ENCODE measurements around the gene ESR2. TPM values are rescaled to one million over a fixed set of nuclear protein-coding genes. Genes with fewer than 3 reads are reported as not detected.

Gene ESR2
- total and polyA plus RNA-seq, 4 donors = 0.01 to 0.28 (median 0.09) TPM

DNA sequence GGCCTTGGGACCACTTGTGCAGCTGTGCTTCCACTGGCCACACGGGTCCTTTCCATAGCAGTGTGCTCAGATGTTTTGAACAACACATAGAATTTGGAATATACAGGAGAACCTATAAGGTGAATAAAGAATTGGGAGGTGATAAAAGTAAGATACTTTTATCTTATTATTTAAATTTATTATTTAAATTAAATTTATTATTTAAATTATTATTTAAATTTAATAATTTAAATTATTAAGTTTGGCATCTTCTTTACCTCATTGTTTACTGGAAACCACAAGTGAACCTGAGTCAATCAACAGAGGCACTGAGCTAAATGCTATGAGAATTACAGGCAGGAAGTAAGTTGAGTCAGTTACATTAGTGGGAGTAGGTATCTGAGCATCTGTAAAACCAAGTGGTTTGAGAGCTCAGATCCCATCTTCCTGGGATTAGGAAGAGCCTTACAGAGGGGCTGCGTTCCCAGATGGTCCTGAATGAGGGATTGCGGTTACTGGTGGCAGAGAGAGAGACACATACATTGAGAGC is 103.1 kb downstream of the ESR2 start:
- no peak for DNase-seq (ENCODE audit: low spot score)
- Histone ChIP-seq H3K36me3 (ENCODE audit: control insufficient read depth in 4 of 4, insufficient read depth in 3 of 4, low read depth in 1 of 4, low read length in 3 of 4) (peaks cover 19 to 52% (median 47%) of the 10 kb centered on the region in 4 donors), H3K27me3 (ENCODE audit: control insufficient read depth in 4 of 4, insufficient read depth in 4 of 4, low read length in 3 of 4) (no peaks in the 10 kb centered on the region), H3K9ac (ENCODE audit: low read depth in 1 of 2, low read length in 2 of 2) (no peak overlapping the region), H3K9me3 (ENCODE audit: control insufficient read depth in 4 of 4, low read length in 3 of 4) (no peaks in the 10 kb centered on the region), H3K27ac (ENCODE audit: low read depth in 1 of 2, low read length in 2 of 2) (no peak overlapping the region), H3K4me1 (ENCODE audit: control insufficient read depth in 4 of 4, insufficient read depth in 4 of 4, low read length in 3 of 4) (peaks cover 0 to 3% (median 0%) of the 10 kb centered on the region in 4 donors), H3K4me3 (ENCODE audit: low read depth in 1 of 3, low read length in 3 of 3) (no peak overlapping the region)
- over 99% methylated on average over 3 of the region's 3 CpGs for WGBS
- no peak for TF ChIP-seq HNF4G (IDR thresholded peaks at IDR 0.05)
- TF ChIP-seq, protein P1, sequence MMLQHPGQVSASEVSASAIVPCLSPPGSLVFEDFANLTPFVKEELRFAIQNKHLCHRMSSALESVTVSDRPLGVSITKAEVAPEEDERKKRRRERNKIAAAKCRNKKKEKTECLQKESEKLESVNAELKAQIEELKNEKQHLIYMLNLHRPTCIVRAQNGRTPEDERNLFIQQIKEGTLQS (IDR thresholded peaks at IDR 0.05) = no peak
- TF ChIP-seq RAD21 (IDR thresholded peaks at IDR 0.05) = no peak
- TF ChIP-seq CTCF (IDR thresholded peaks at IDR 0.05; ENCODE audit: low read depth, low read length, missing input control) = no peak
- no peak for TF ChIP-seq EGR1 (IDR thresholded peaks at IDR 0.05; ENCODE audit: low read depth in 2 of 2)
- no peak for TF ChIP-seq FOXA1 (IDR thresholded peaks at IDR 0.05)
- TF ChIP-seq YY1 (IDR thresholded peaks at IDR 0.05) = no peak
- TF ChIP-seq RXRA (IDR thresholded peaks at IDR 0.05) = no peak
- no peak for TF ChIP-seq JUND (IDR thresholded peaks at IDR 0.05)
- no peak for TF ChIP-seq REST (IDR thresholded peaks at IDR 0.05)
- no peak for TF ChIP-seq HNF4A (conservative IDR thresholded peaks at IDR 0.05)
- no peak for TF ChIP-seq TAF1 (conservative IDR thresholded peaks at IDR 0.05)
- no peak for TF ChIP-seq ZBTB33 (IDR thresholded peaks at IDR 0.05)
- TF ChIP-seq SP1 (IDR thresholded peaks at IDR 0.05) = no peak

GRCh38 chr14:64187331-64187730 is 106.8 kb downstream of the ESR2 start:
- Histone ChIP-seq H3K27ac (ENCODE audit: low read depth in 1 of 2, low read length in 2 of 2) (no peak overlapping the region), H3K27me3 (ENCODE audit: control insufficient read depth in 4 of 4, insufficient read depth in 4 of 4, low read length in 3 of 4) (no peaks in the 10 kb centered on the region), H3K36me3 (ENCODE audit: control insufficient read depth in 4 of 4, insufficient read depth in 3 of 4, low read depth in 1 of 4, low read length in 3 of 4) (peaks cover 18 to 45% (median 43%) of the 10 kb centered on the region in 4 donors), H3K9ac (ENCODE audit: low read depth in 1 of 2, low read length in 2 of 2) (no peak overlapping the region), H3K9me3 (ENCODE audit: control insufficient read depth in 4 of 4, low read length in 3 of 4) (no peaks in the 10 kb centered on the region), H3K4me1 (ENCODE audit: control insufficient read depth in 4 of 4, insufficient read depth in 4 of 4, low read length in 3 of 4) (no peaks in the 10 kb centered on the region), H3K4me3 (ENCODE audit: low read depth in 1 of 3, low read length in 3 of 3) (no peak overlapping the region)
- no peak for DNase-seq (ENCODE audit: low spot score)
- 82% methylated on average over 3 of the region's 3 CpGs for WGBS
- TF ChIP-seq JUND (IDR thresholded peaks at IDR 0.05) (no peak), FOXA1 (IDR thresholded peaks at IDR 0.05) (no peak), GABPA (IDR thresholded peaks at IDR 0.05 in 1 of 2, conservative IDR thresholded peaks at IDR 0.05 in 1 of 2) (no peak), REST (IDR thresholded peaks at IDR 0.05) (no peak), HNF4A (conservative IDR thresholded peaks at IDR 0.05) (no peak), YY1 (IDR thresholded peaks at IDR 0.05) (no peak), FOXA2 (IDR thresholded peaks at IDR 0.05) (no peak)
- TF ChIP-seq, protein P1 (IDR thresholded peaks at IDR 0.05) = no peak

Measured in liver (tissue), 9 donors.